A673 (cell line): ENCODE measurements around the gene SPDYC.

Experiments used
- EZH2 ChIP-seq: fragments of 200-600 bp; sonication (generic); IDR thresholded peaks from 2 replicates; pipeline ENCODE4 v1.6.1; 2017; ENCODE audit warnings: borderline replicate concordance, low read depth, mild to moderate bottlenecking, mixed read lengths, antibody characterized with exemption, low read length; ENCODE audit not compliant: poor library complexity, severe bottlenecking
- TF ChIP-seq, protein P1 (sequence below): fragments of 300-800, 200-600 bp; sonication (generic); conservative IDR thresholded peaks from 2 replicates; pipeline ENCODE4 v1.5.1; 2017; ENCODE audit warnings: low read depth, mild to moderate bottlenecking, antibody characterized with exemption, low read length, moderate library complexity, mixed read lengths

- TF ChIP-seq, protein P1, sequence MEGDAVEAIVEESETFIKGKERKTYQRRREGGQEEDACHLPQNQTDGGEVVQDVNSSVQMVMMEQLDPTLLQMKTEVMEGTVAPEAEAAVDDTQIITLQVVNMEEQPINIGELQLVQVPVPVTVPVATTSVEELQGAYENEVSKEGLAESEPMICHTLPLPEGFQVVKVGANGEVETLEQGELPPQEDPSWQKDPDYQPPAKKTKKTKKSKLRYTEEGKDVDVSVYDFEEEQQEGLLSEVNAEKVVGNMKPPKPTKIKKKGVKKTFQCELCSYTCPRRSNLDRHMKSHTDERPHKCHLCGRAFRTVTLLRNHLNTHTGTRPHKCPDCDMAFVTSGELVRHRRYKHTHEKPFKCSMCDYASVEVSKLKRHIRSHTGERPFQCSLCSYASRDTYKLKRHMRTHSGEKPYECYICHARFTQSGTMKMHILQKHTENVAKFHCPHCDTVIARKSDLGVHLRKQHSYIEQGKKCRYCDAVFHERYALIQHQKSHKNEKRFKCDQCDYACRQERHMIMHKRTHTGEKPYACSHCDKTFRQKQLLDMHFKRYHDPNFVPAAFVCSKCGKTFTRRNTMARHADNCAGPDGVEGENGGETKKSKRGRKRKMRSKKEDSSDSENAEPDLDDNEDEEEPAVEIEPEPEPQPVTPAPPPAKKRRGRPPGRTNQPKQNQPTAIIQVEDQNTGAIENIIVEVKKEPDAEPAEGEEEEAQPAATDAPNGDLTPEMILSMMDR = no peak
- no peak for TF ChIP-seq EZH2
Measured at GRCh38 chr11:65184146-65184545, 14.1 kb downstream of the SPDYC start.
